ENCODE results near the gene CCDC154.

Gene CCDC154

GRCh38 chr16:1392826-1393225 lies 51.5 kb downstream of the CCDC154 start:
- H3K4me3 ChIP-seq (ENCODE audit: insufficient read depth in 1 of 2, low read depth in 1 of 2, low read length in 2 of 2): no peak overlapping the region
- no peak overlapping the region for H2BK15ac ChIP-seq (ENCODE audit: low read depth, poor library complexity, severe bottlenecking)
- no peak overlapping the region for H3K9ac ChIP-seq (ENCODE audit: low read length)
- H2AFZ ChIP-seq (ENCODE audit: low read depth, low read length): no peak overlapping the region
- no peak overlapping the region for H2BK12ac ChIP-seq (ENCODE audit: low read length in 2 of 2)
- H2AK5ac ChIP-seq (ENCODE audit: low read length, severe bottlenecking): no peak overlapping the region
- peaks cover 47 to 64% of the 10 kb centered on the region in 2 experiments for H3K36me3 ChIP-seq (ENCODE audit: control insufficient read depth in 1 of 2, insufficient read depth in 2 of 2, low read depth in 1 of 2, low read length in 2 of 2)
- no peak for DNase-seq
- no peaks in the 10 kb centered on the region for H3K4me1 ChIP-seq (ENCODE audit: control insufficient read depth, insufficient read depth, low read depth, low read length)
- H3K23ac ChIP-seq (ENCODE audit: low read length in 2 of 2): no peak overlapping the region
- H3K18ac ChIP-seq (ENCODE audit: low read depth in 1 of 2, low read length in 2 of 2): no peak overlapping the region
- H2BK120ac ChIP-seq (ENCODE audit: low read depth, low read length): no peak overlapping the region
- H3K27me3 ChIP-seq (ENCODE audit: control insufficient read depth in 1 of 2, insufficient read depth in 1 of 2, low read length in 2 of 2): no peaks in the 10 kb centered on the region
- no peak overlapping the region for H3K14ac ChIP-seq (ENCODE audit: low read length in 2 of 2)
- no peak overlapping the region for H4K91ac ChIP-seq (ENCODE audit: low read length)
- H4K8ac ChIP-seq (ENCODE audit: low read length): no peak overlapping the region
- H3K4ac ChIP-seq (ENCODE audit: low read depth in 1 of 2, low read length in 2 of 2): no peak overlapping the region
- H2BK5ac ChIP-seq (ENCODE audit: low read depth, low read length, poor library complexity, severe bottlenecking): no peak overlapping the region
- H3K4me2 ChIP-seq (ENCODE audit: low read length, poor library complexity, severe bottlenecking): no peak overlapping the region
- H3K79me1 ChIP-seq (replicated peaks; ENCODE audit: low read length, poor library complexity, severe bottlenecking): peaks cover 1% of the 10 kb centered on the region
- no peaks in the 10 kb centered on the region for H3K9me3 ChIP-seq (ENCODE audit: control insufficient read depth, low read length)
- no peak overlapping the region for H3K27ac ChIP-seq (ENCODE audit: low read length, poor library complexity, severe bottlenecking)
- WGBS: 94% methylated on average over 17 of the region's 17 CpGs

GRCh38 chr16:1390239-1390779 lies 54.0 kb downstream of the CCDC154 start:
- Histone ChIP-seq H2AK5ac (ENCODE audit: low read length, severe bottlenecking) (no peak overlapping the region), H2BK12ac (ENCODE audit: low read length in 2 of 2) (no peak overlapping the region), H3K27ac (ENCODE audit: low read length, poor library complexity, severe bottlenecking) (no peak overlapping the region), H3K4ac (ENCODE audit: low read depth in 1 of 2, low read length in 2 of 2) (no peak overlapping the region), H3K23ac (ENCODE audit: low read length in 2 of 2) (no peak overlapping the region), H3K14ac (ENCODE audit: low read length in 2 of 2) (no peak overlapping the region), H2BK5ac (ENCODE audit: low read depth, low read length, poor library complexity, severe bottlenecking) (no peak overlapping the region), H4K91ac (ENCODE audit: low read length) (no peak overlapping the region), H3K36me3 (ENCODE audit: control insufficient read depth in 1 of 2, insufficient read depth in 2 of 2, low read depth in 1 of 2, low read length in 2 of 2) (peaks cover 37 to 58% of the 10 kb centered on the region in 2 experiments), H3K79me1 (replicated peaks; ENCODE audit: low read length, poor library complexity, severe bottlenecking) (peaks cover 3% of the 10 kb centered on the region), H3K9me3 (ENCODE audit: control insufficient read depth, low read length) (no peaks in the 10 kb centered on the region), H2AFZ (ENCODE audit: low read depth, low read length) (no peak overlapping the region), H3K4me3 (ENCODE audit: insufficient read depth in 1 of 2, low read depth in 1 of 2, low read length in 2 of 2) (no peak overlapping the region), H3K9ac (ENCODE audit: low read length) (no peak overlapping the region), H3K4me1 (ENCODE audit: control insufficient read depth, insufficient read depth, low read depth, low read length) (no peaks in the 10 kb centered on the region), H2BK120ac (ENCODE audit: low read depth, low read length) (no peak overlapping the region), H3K18ac (ENCODE audit: low read depth in 1 of 2, low read length in 2 of 2) (no peak overlapping the region), H3K4me2 (ENCODE audit: low read length, poor library complexity, severe bottlenecking) (no peak overlapping the region), H2BK15ac (ENCODE audit: low read depth, poor library complexity, severe bottlenecking) (no peak overlapping the region), H4K8ac (ENCODE audit: low read length) (no peak overlapping the region), H3K27me3 (ENCODE audit: control insufficient read depth in 1 of 2, insufficient read depth in 1 of 2, low read length in 2 of 2) (no peaks in the 10 kb centered on the region)
- DNase-seq: no peak
- 92% methylated on average over 28 of the region's 28 CpGs for WGBS

DNA sequence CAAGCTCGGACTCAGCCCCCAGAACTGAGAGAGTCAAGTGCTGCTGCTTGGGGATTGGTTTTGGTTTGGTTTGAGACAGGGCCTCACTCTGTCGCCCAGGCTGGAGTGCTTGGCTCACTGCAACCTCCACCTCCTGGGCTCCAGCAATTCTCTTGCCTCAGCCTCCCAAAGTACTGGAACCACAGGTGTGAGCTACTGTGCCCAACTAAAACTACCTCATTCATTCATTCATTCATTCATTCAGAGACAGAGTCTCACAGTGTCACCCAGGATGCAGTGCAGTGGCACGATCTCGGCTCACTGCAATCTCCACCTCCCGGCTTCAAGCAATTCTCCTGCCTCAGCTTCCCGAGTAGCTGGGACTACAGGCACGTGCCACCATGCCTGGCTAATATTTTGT lies 54.6 kb downstream of the CCDC154 start:
- DNase-seq: no peak
- H3K9me3 ChIP-seq (ENCODE audit: control insufficient read depth, low read length): no peaks in the 10 kb centered on the region
- H4K8ac ChIP-seq (ENCODE audit: low read length): no peak overlapping the region
- no peak overlapping the region for H2BK12ac ChIP-seq (ENCODE audit: low read length in 2 of 2)
- WGBS: 95% methylated on average over 7 of the region's 7 CpGs
- no peak overlapping the region for H3K4me3 ChIP-seq (ENCODE audit: insufficient read depth in 1 of 2, low read depth in 1 of 2, low read length in 2 of 2)
- no peak overlapping the region for H2BK5ac ChIP-seq (ENCODE audit: low read depth, low read length, poor library complexity, severe bottlenecking)
- H2BK120ac ChIP-seq (ENCODE audit: low read depth, low read length): no peak overlapping the region
- H3K36me3 ChIP-seq (ENCODE audit: control insufficient read depth in 1 of 2, insufficient read depth in 2 of 2, low read depth in 1 of 2, low read length in 2 of 2): peaks cover 39 to 63% of the 10 kb centered on the region in 2 experiments
- H3K4ac ChIP-seq (ENCODE audit: low read depth in 1 of 2, low read length in 2 of 2): no peak overlapping the region
- no peak overlapping the region for H3K14ac ChIP-seq (ENCODE audit: low read length in 2 of 2)
- no peak overlapping the region for H3K9ac ChIP-seq (ENCODE audit: low read length)
- H3K27ac ChIP-seq (ENCODE audit: low read length, poor library complexity, severe bottlenecking): no peak overlapping the region
- H3K18ac ChIP-seq (ENCODE audit: low read depth in 1 of 2, low read length in 2 of 2): no peak overlapping the region
- H4K91ac ChIP-seq (ENCODE audit: low read length): no peak overlapping the region
- no peak overlapping the region for H2AK5ac ChIP-seq (ENCODE audit: low read length, severe bottlenecking)
- H3K79me1 ChIP-seq (replicated peaks; ENCODE audit: low read length, poor library complexity, severe bottlenecking): peaks cover 3% of the 10 kb centered on the region
- H2BK15ac ChIP-seq (ENCODE audit: low read depth, poor library complexity, severe bottlenecking): no peak overlapping the region
- no peak overlapping the region for H3K4me2 ChIP-seq (ENCODE audit: low read length, poor library complexity, severe bottlenecking)
- no peak overlapping the region for H3K23ac ChIP-seq (ENCODE audit: low read length in 2 of 2)
- H3K27me3 ChIP-seq (ENCODE audit: control insufficient read depth in 1 of 2, insufficient read depth in 1 of 2, low read length in 2 of 2): no peaks in the 10 kb centered on the region
- H2AFZ ChIP-seq (ENCODE audit: low read depth, low read length): no peak overlapping the region
- no peaks in the 10 kb centered on the region for H3K4me1 ChIP-seq (ENCODE audit: control insufficient read depth, insufficient read depth, low read depth, low read length)

GRCh38 chr16:1387331-1387730 lies 57.0 kb downstream of the CCDC154 start:
- DNase-seq: no peak
- no peak overlapping the region for H2AFZ ChIP-seq (ENCODE audit: low read depth, low read length)
- H4K91ac ChIP-seq (ENCODE audit: low read length): no peak overlapping the region
- no peaks in the 10 kb centered on the region for H3K9me3 ChIP-seq (ENCODE audit: control insufficient read depth, low read length)
- peaks cover 3% of the 10 kb centered on the region for H3K79me1 ChIP-seq (replicated peaks; ENCODE audit: low read length, poor library complexity, severe bottlenecking)
- no peaks in the 10 kb centered on the region for H3K4me1 ChIP-seq (ENCODE audit: control insufficient read depth, insufficient read depth, low read depth, low read length)
- H2BK15ac ChIP-seq (ENCODE audit: low read depth, poor library complexity, severe bottlenecking): no peak overlapping the region
- H3K23ac ChIP-seq (ENCODE audit: low read length in 2 of 2): no peak overlapping the region
- H3K4me2 ChIP-seq (ENCODE audit: low read length, poor library complexity, severe bottlenecking): no peak overlapping the region
- no peak overlapping the region for H3K4me3 ChIP-seq (ENCODE audit: insufficient read depth in 1 of 2, low read depth in 1 of 2, low read length in 2 of 2)
- H2BK5ac ChIP-seq (ENCODE audit: low read depth, low read length, poor library complexity, severe bottlenecking): no peak overlapping the region
- peaks cover 22 to 63% of the 10 kb centered on the region in 2 experiments for H3K36me3 ChIP-seq (ENCODE audit: control insufficient read depth in 1 of 2, insufficient read depth in 2 of 2, low read depth in 1 of 2, low read length in 2 of 2)
- no peak overlapping the region for H3K27ac ChIP-seq (ENCODE audit: low read length, poor library complexity, severe bottlenecking)
- no peak overlapping the region for H2AK5ac ChIP-seq (ENCODE audit: low read length, severe bottlenecking)
- no peak overlapping the region for H3K14ac ChIP-seq (ENCODE audit: low read length in 2 of 2)
- H4K8ac ChIP-seq (ENCODE audit: low read length): no peak overlapping the region
- H2BK12ac ChIP-seq (ENCODE audit: low read length in 2 of 2): no peak overlapping the region
- no peak overlapping the region for H3K4ac ChIP-seq (ENCODE audit: low read depth in 1 of 2, low read length in 2 of 2)
- H3K9ac ChIP-seq (ENCODE audit: low read length): no peak overlapping the region
- H3K27me3 ChIP-seq (ENCODE audit: control insufficient read depth in 1 of 2, insufficient read depth in 1 of 2, low read length in 2 of 2): no peaks in the 10 kb centered on the region
- 88% methylated on average over 15 of the region's 16 CpGs for WGBS
- H3K18ac ChIP-seq (ENCODE audit: low read depth in 1 of 2, low read length in 2 of 2): no peak overlapping the region
- no peak overlapping the region for H2BK120ac ChIP-seq (ENCODE audit: low read depth, low read length)

All from mesenchymal stem cell (in vitro differentiated cells and primary cell).